Loucy (cell line): ENCODE measurements around the gene KNG1.

Experiments used
- EZH2phosphoT487 ChIP-seq: fragments of 200-600 bp; IDR thresholded peaks from 2 replicates; pipeline ENCODE4 v1.6.1; 2018; ENCODE audit warnings: antibody characterized with exemption, mild to moderate bottlenecking, moderate library complexity, borderline replicate concordance
- TF ChIP-seq, protein P1 (sequence below): fragments of 200-600 bp; sonication (generic); conservative IDR thresholded peaks from 2 replicates; pipeline ENCODE4 v1.5.1; 2014; ENCODE audit warnings: mild to moderate bottlenecking, antibody characterized with exemption, low read length

DNA sequence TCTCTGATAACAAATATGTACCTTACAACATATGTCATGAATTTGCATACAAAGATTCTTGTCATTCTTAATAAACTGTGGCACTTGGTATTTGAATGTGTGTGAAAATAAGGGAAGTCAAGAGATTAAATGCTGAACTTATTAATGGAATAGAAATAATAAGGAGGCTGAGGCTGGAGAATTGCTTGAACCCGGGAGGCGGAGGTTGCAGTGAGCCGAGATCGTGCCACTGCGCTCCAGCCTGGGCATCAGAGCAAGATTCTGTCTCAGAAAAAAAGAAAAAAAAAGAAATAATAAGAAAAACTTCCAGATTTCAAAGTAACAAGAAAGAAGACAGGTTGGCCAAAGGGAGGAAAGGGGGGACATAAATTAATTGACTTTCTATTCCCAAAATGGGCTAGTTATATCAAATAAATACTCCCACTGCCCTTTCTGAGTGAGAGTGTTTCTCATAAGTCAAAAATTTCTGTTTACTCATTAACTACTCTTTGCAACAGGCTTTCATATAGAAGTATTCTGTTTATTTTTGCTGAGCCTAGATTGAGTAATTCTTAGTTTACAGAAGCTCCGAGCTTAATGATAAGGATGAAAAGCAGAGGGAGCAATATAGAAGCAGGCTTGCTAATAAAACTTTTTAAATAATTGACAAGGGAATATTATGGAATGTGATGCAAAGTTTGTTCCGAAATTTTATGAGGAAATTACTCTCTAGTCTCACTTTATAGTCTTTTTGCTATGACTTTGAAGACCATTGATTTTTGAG is 25.6 kb downstream of the KNG1 start:
- TF ChIP-seq, protein P1, sequence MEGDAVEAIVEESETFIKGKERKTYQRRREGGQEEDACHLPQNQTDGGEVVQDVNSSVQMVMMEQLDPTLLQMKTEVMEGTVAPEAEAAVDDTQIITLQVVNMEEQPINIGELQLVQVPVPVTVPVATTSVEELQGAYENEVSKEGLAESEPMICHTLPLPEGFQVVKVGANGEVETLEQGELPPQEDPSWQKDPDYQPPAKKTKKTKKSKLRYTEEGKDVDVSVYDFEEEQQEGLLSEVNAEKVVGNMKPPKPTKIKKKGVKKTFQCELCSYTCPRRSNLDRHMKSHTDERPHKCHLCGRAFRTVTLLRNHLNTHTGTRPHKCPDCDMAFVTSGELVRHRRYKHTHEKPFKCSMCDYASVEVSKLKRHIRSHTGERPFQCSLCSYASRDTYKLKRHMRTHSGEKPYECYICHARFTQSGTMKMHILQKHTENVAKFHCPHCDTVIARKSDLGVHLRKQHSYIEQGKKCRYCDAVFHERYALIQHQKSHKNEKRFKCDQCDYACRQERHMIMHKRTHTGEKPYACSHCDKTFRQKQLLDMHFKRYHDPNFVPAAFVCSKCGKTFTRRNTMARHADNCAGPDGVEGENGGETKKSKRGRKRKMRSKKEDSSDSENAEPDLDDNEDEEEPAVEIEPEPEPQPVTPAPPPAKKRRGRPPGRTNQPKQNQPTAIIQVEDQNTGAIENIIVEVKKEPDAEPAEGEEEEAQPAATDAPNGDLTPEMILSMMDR = no peak
- TF ChIP-seq EZH2phosphoT487 = no peak
